Measurements from ENCODE around the gene DNASE1L1.
"Not testable (repeated sequence)": the region's sequence is repeated elsewhere in the genome, so short reads cannot be mapped to it uniquely, and the experiment has no call there.

The DNASE1L1 gene

GRCh38 chrX:154402622-154403127 is 6.4 kb downstream of the DNASE1L1 start:
- peaks cover 25% of the 10 kb centered on the region for H3K36me3 Mint-ChIP-seq (ENCODE audit: low read depth)
- peaks cover 8% of the 10 kb centered on the region for H3K27me3 Mint-ChIP-seq (ENCODE audit: low read depth)
- H3K4me1 Mint-ChIP-seq (ENCODE audit: low read depth), result peaks cover 12% of the 10 kb centered on the region
- H3K4me3 Mint-ChIP-seq, result no peak overlapping the region
- H3K27ac Mint-ChIP-seq, result no peak overlapping the region
- H3K9me3 Mint-ChIP-seq, result no peaks in the 10 kb centered on the region

- Mint-ChIP-seq H3K4me1 (ENCODE audit: low read depth) (peaks cover 12% of the 10 kb centered on the region), H3K4me3 (no peak overlapping the region), H3K9me3 (no peaks in the 10 kb centered on the region), H3K27me3 (ENCODE audit: low read depth) (peaks cover 8% of the 10 kb centered on the region), H3K27ac (no peak overlapping the region), H3K36me3 (ENCODE audit: low read depth) (peaks cover 25% of the 10 kb centered on the region)
Measured at GRCh38 chrX:154401918-154402621, 7.0 kb downstream of the DNASE1L1 start.

- Mint-ChIP-seq H3K4me1 (ENCODE audit: low read depth) (peaks cover 14% of the 10 kb centered on the region), H3K9me3 (no peaks in the 10 kb centered on the region), H3K27me3 (ENCODE audit: low read depth) (peaks cover 8% of the 10 kb centered on the region), H3K4me3 (no peak overlapping the region), H3K27ac (peak overlapping the region; percentile 49), H3K36me3 (ENCODE audit: low read depth) (peaks cover 25% of the 10 kb centered on the region)
Measured at GRCh38 chrX:154401045-154401799, 7.8 kb downstream of the DNASE1L1 start.

- H3K4me3 Mint-ChIP-seq, result peak overlapping the region; percentile 100
- peaks cover 14% of the 10 kb centered on the region for H3K4me1 Mint-ChIP-seq (ENCODE audit: low read depth)
- not testable (repeated sequence) for H3K27me3 Mint-ChIP-seq (ENCODE audit: low read depth); H3K9me3 Mint-ChIP-seq
- H3K27ac Mint-ChIP-seq, result peak overlapping the region; percentile 49
- H3K36me3 Mint-ChIP-seq (ENCODE audit: low read depth), result peaks cover 25% of the 10 kb centered on the region
Measured at GRCh38 chrX:154400369-154400817, 8.7 kb downstream of the DNASE1L1 start.

- peaks cover 8% of the 10 kb centered on the region for H3K27me3 Mint-ChIP-seq (ENCODE audit: low read depth)
- H3K4me3 Mint-ChIP-seq, result peak overlapping the region; percentile 100
- peak overlapping the region; percentile 100 for H3K27ac Mint-ChIP-seq
- H3K9me3 Mint-ChIP-seq, result no peaks in the 10 kb centered on the region
- H3K4me1 Mint-ChIP-seq (ENCODE audit: low read depth), result peaks cover 14% of the 10 kb centered on the region
- peaks cover 25% of the 10 kb centered on the region for H3K36me3 Mint-ChIP-seq (ENCODE audit: low read depth)
Measured at GRCh38 chrX:154399527-154400368, 9.3 kb downstream of the DNASE1L1 start.

- peaks cover 14% of the 10 kb centered on the region for H3K4me1 Mint-ChIP-seq (ENCODE audit: low read depth)
- H3K9me3 Mint-ChIP-seq, result no peaks in the 10 kb centered on the region
- peak overlapping the region; percentile 100 for H3K27ac Mint-ChIP-seq
- peaks cover 25% of the 10 kb centered on the region for H3K36me3 Mint-ChIP-seq (ENCODE audit: low read depth)
- peak overlapping the region; percentile 100 for H3K4me3 Mint-ChIP-seq
- peaks cover 8% of the 10 kb centered on the region for H3K27me3 Mint-ChIP-seq (ENCODE audit: low read depth)
Measured at GRCh38 chrX:154398668-154399526, 10.2 kb downstream of the DNASE1L1 start.

GRCh38 chrX:154397888-154398667 is 11.0 kb downstream of the DNASE1L1 start, which contains the start of gene RPL10:
Gene RPL10, plus strand, starts transcription at chrX:154398377. Its CDS starts 143 bp downstream, at chrX:154398520.
- Mint-ChIP-seq H3K27ac (peak within 1 kb of the TSS; percentile 100), H3K9me3 (no peaks in the 10 kb centered on the region), H3K36me3 (ENCODE audit: low read depth) (peaks cover 25% of the 10 kb centered on the region), H3K4me1 (ENCODE audit: low read depth) (peaks cover 14% of the 10 kb centered on the region), H3K4me3 (peak within 1 kb of the TSS; percentile 100), H3K27me3 (ENCODE audit: low read depth) (peaks cover 8% of the 10 kb centered on the region)

- H3K4me1 Mint-ChIP-seq (ENCODE audit: low read depth), result peaks cover 14% of the 10 kb centered on the region
- H3K27ac Mint-ChIP-seq, result peak overlapping the region; percentile 100
- H3K27me3 Mint-ChIP-seq (ENCODE audit: low read depth), result peaks cover 8% of the 10 kb centered on the region
- H3K36me3 Mint-ChIP-seq (ENCODE audit: low read depth), result peaks cover 25% of the 10 kb centered on the region
- H3K4me3 Mint-ChIP-seq, result peak overlapping the region; percentile 100
- no peaks in the 10 kb centered on the region for H3K9me3 Mint-ChIP-seq
Measured at GRCh38 chrX:154396973-154397887, 11.8 kb downstream of the DNASE1L1 start.

- Mint-ChIP-seq H3K4me1 (ENCODE audit: low read depth) (peaks cover 14% of the 10 kb centered on the region), H3K4me3 (peak overlapping the region; percentile 50), H3K36me3 (ENCODE audit: low read depth) (peaks cover 25% of the 10 kb centered on the region)
- H3K27ac Mint-ChIP-seq; H3K9me3 Mint-ChIP-seq; H3K27me3 Mint-ChIP-seq (ENCODE audit: low read depth): not testable (repeated sequence)
Measured at GRCh38 chrX:154396363-154396762, 12.7 kb downstream of the DNASE1L1 start.

- H3K4me3 Mint-ChIP-seq; H3K27ac Mint-ChIP-seq; H3K36me3 Mint-ChIP-seq (ENCODE audit: low read depth); H3K9me3 Mint-ChIP-seq; H3K4me1 Mint-ChIP-seq (ENCODE audit: low read depth); H3K27me3 Mint-ChIP-seq (ENCODE audit: low read depth): not testable (repeated sequence)
Measured at GRCh38 chrX:154389812-154390747, 19.0 kb downstream of the DNASE1L1 start.

- not testable (repeated sequence) for H3K27ac Mint-ChIP-seq; H3K27me3 Mint-ChIP-seq (ENCODE audit: low read depth); H3K4me1 Mint-ChIP-seq (ENCODE audit: low read depth); H3K9me3 Mint-ChIP-seq; H3K4me3 Mint-ChIP-seq; H3K36me3 Mint-ChIP-seq (ENCODE audit: low read depth)
Measured at GRCh38 chrX:154388649-154389048, 20.4 kb downstream of the DNASE1L1 start.

Measured in T-helper 1 cell treated with Interleukin-12 subunit alpha and Interleukin-12 subunit beta and Interleukin-4 antibody, amounts not matched to agents 30 μg/mL and 1 μg/mL, for 36 hours (primary cell).